Keratinocyte (primary cell): ENCODE measurements around the gene NPAP1. TPM values are rescaled to one million over a fixed set of nuclear protein-coding genes. Genes with fewer than 3 reads are reported as not detected.

ENCODE experiments used
- DNase-seq: peaks from one replicate; pipeline ENCODE4 v3.0.0-alpha.2; 2011; ENCODE audit warnings: low read depth, missing footprints, low spot score
- FAIRE-seq: peaks from 2 replicates; lab custom pipeline; 2011; peaks lifted over from hg19 to GRCh38; lab: Jason Lieb, UNC
- H2AFZ ChIP-seq: 2 replicates; pipeline ENCODE4 v1.6.0; 2012; ENCODE audit warnings: low read length, control low read depth, inconsistent platforms; ENCODE audit not compliant: control insufficient read depth
- H3K27ac ChIP-seq: 2 replicates; pipeline ENCODE4 v1.5.1; 2011; ENCODE audit warnings: low read length; ENCODE audit not compliant: control insufficient read depth, insufficient read depth
- H3K27me3 ChIP-seq: 3 replicates; pipeline ENCODE4 v1.6.0; 2011; ENCODE audit warnings: low read length; ENCODE audit not compliant: control insufficient read depth, insufficient read depth; ENCODE audit errors: extremely low read depth
- H3K36me3 ChIP-seq, 2 experiments: 2 replicates in 1 of 2; 3 replicates in 1 of 2; pipeline ENCODE4 v1.5.1; 2011; ENCODE audit warnings: low read length in 2 of 2, mild to moderate bottlenecking in 1 of 2; ENCODE audit not compliant: control insufficient read depth in 2 of 2, insufficient read depth in 2 of 2; ENCODE audit errors: extremely low read depth in 1 of 2
- H3K4me1 ChIP-seq: 3 replicates; pipeline ENCODE4 v1.5.1; 2011; ENCODE audit warnings: low read length; ENCODE audit not compliant: control insufficient read depth, insufficient read depth; ENCODE audit errors: extremely low read depth
- H3K4me2 ChIP-seq: 3 replicates; pipeline ENCODE4 v1.6.0; 2011; ENCODE audit warnings: low read depth, low read length; ENCODE audit not compliant: control insufficient read depth, insufficient read depth; ENCODE audit errors: extremely low read depth
- H3K4me3 ChIP-seq, 3 experiments: fragments of 200-600 bp in 1 of 3; sonication (generic) in 1 of 3; 2 replicates in 2 of 3; 3 replicates in 1 of 3; pipeline ENCODE4 v1.5.1; 2011 to 2016; ENCODE audit warnings: low read length in 3 of 3, mild to moderate bottlenecking in 3 of 3, control low read depth in 2 of 3, inconsistent platforms in 1 of 3, low read depth in 1 of 3, mixed read lengths in 1 of 3, mixed run types in 1 of 3, moderate library complexity in 1 of 3; ENCODE audit not compliant: control insufficient read depth in 2 of 3, insufficient read depth in 2 of 3; ENCODE audit errors: extremely low read depth in 1 of 3
- H3K79me2 ChIP-seq: 2 replicates; pipeline ENCODE4 v1.6.0; 2012; ENCODE audit warnings: low read length; ENCODE audit not compliant: control insufficient read depth, insufficient read depth
- H3K9ac ChIP-seq: 3 replicates; pipeline ENCODE4 v1.6.0; 2011; ENCODE audit warnings: low read length; ENCODE audit not compliant: control insufficient read depth, insufficient read depth; ENCODE audit errors: extremely low read depth
- H3K9me1 ChIP-seq: 3 replicates; pipeline ENCODE4 v1.6.0; 2011; ENCODE audit warnings: low read length; ENCODE audit not compliant: control insufficient read depth, insufficient read depth; ENCODE audit errors: extremely low read depth
- H3K9me3 ChIP-seq: 2 replicates; pipeline ENCODE4 v1.5.1; 2012; ENCODE audit warnings: low read depth, low read length; ENCODE audit not compliant: control insufficient read depth
- H4K20me1 ChIP-seq: 3 replicates; pipeline ENCODE4 v1.6.0; 2011; ENCODE audit warnings: low read length; ENCODE audit not compliant: control insufficient read depth, insufficient read depth; ENCODE audit errors: extremely low read depth
- EZH2 ChIP-seq: IDR thresholded peaks from one replicate; pipeline ENCODE4 v1.6.1; 2012; ENCODE audit warnings: inconsistent platforms, mild to moderate bottlenecking, low read length, moderate library complexity
- dilution Hi-C: fragments of 300-500 bp; cut with MboI; formaldehyde crosslinking; loops from one replicate; pipeline ENCODE4 v1.7.0; 2020; ENCODE audit warnings: low sequenced_read_pairs; ENCODE audit not compliant: extremely low pct_ligation_motif_present
- polyA plus RNA-seq, 5 experiments: library from polyadenylated mRNA; depleted of rRNA in 3 of 5; stranded (reverse) in 3 of 5; stranded (forward) in 1 of 5; unstranded in 1 of 5; fragments of >200 nt; gene quantifications; 1 replicate in 1 of 5; 2 replicates in 3 of 5; 3 replicates in 1 of 5; pipeline versions ENCODE4 v1.2.1 to v1.2.3, GENCODE V29; 2011 to 2012; ENCODE audit warnings: missing spikeins in 2 of 5, low read depth in 1 of 5, low replicate concordance in 1 of 5
- TF ChIP-seq, protein P1 (sequence below), 3 experiments: IDR thresholded peaks in 1 of 3; conservative IDR thresholded peaks in 1 of 3; optimal IDR thresholded peaks in 1 of 3; 2 replicates in 2 of 3; 3 replicates in 1 of 3; pipeline versions ENCODE3 to v1.5.1; 2011; ENCODE audit warnings: low read length in 3 of 3, mild to moderate bottlenecking in 3 of 3, moderate library complexity in 2 of 3, control low read depth in 1 of 3, inconsistent platforms in 1 of 3; ENCODE audit not compliant: insufficient read depth in 2 of 3; ENCODE audit errors: extremely low read depth in 1 of 3

NPAP1 gene
- polyA plus RNA-seq, 1 donor (not counting 4 experiments of a cell fraction or from before 2014, with no cell fraction given) = not detected

- no peaks in the 10 kb centered on the region for H3K79me2 ChIP-seq
- no peaks in the 10 kb centered on the region for H3K9me1 ChIP-seq
- no peaks in the 10 kb centered on the region for H3K9me3 ChIP-seq
- no peak overlapping the region for H3K27ac ChIP-seq
- no peak overlapping the region for H3K4me2 ChIP-seq
- dilution Hi-C loops = no loop called here
- no peak overlapping the region for H2AFZ ChIP-seq
- H3K27me3 ChIP-seq = no peaks in the 10 kb centered on the region
- no peak for TF ChIP-seq EZH2
- TF ChIP-seq, protein P1, sequence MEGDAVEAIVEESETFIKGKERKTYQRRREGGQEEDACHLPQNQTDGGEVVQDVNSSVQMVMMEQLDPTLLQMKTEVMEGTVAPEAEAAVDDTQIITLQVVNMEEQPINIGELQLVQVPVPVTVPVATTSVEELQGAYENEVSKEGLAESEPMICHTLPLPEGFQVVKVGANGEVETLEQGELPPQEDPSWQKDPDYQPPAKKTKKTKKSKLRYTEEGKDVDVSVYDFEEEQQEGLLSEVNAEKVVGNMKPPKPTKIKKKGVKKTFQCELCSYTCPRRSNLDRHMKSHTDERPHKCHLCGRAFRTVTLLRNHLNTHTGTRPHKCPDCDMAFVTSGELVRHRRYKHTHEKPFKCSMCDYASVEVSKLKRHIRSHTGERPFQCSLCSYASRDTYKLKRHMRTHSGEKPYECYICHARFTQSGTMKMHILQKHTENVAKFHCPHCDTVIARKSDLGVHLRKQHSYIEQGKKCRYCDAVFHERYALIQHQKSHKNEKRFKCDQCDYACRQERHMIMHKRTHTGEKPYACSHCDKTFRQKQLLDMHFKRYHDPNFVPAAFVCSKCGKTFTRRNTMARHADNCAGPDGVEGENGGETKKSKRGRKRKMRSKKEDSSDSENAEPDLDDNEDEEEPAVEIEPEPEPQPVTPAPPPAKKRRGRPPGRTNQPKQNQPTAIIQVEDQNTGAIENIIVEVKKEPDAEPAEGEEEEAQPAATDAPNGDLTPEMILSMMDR (optimal IDR thresholded peaks at IDR 0.05 in 1 of 3, IDR thresholded peaks at IDR 0.05 in 1 of 3, conservative IDR thresholded peaks at IDR 0.05 in 1 of 3; ENCODE audit: extremely low read depth in 1 of 3, insufficient read depth in 2 of 3, low read length in 3 of 3) = no peak
- DNase-seq (no peak), FAIRE-seq (no peak)
- no peak overlapping the region for H3K4me3 ChIP-seq
- H3K9ac ChIP-seq = no peak overlapping the region
- no peaks in the 10 kb centered on the region for H3K36me3 ChIP-seq
- H4K20me1 ChIP-seq = no peaks in the 10 kb centered on the region
- H3K4me1 ChIP-seq = no peaks in the 10 kb centered on the region
Observed at GRCh38 chr15:24659622-24660021, 16.0 kb upstream of the NPAP1 start.

DNA sequence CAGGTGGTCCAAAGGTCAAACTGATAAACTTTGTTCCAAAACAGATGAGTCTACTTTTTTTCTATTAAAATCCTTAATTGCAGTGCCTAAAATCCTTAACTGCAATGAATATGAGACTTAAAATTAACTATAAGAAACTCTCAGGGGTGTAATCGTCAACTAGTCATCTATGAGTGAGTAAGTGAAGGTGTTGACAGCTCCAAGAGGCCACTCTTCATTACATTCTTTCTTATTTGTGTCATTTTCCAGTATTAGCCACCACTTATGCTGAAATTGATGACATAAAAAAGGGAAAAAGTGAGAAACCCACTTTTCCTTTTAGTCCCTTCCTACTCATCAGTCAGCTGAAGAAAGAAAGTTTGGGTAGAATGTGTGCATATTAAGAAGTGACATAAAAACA is 12.6 kb upstream of the NPAP1 start:
- TF ChIP-seq EZH2 = no peak
- TF ChIP-seq, protein P1 (optimal IDR thresholded peaks at IDR 0.05 in 1 of 3, IDR thresholded peaks at IDR 0.05 in 1 of 3, conservative IDR thresholded peaks at IDR 0.05 in 1 of 3; ENCODE audit: extremely low read depth in 1 of 3, insufficient read depth in 2 of 3, low read length in 3 of 3) = no peak
- Histone ChIP-seq H3K4me1 (no peaks in the 10 kb centered on the region), H3K27ac (no peak overlapping the region), H3K9me1 (no peaks in the 10 kb centered on the region), H4K20me1 (no peaks in the 10 kb centered on the region), H3K9me3 (no peaks in the 10 kb centered on the region), H2AFZ (no peak overlapping the region), H3K79me2 (no peaks in the 10 kb centered on the region), H3K9ac (no peak overlapping the region), H3K4me3 (no peak overlapping the region), H3K36me3 (no peaks in the 10 kb centered on the region), H3K4me2 (no peak overlapping the region), H3K27me3 (no peaks in the 10 kb centered on the region)
- no peak for DNase-seq
- dilution Hi-C loops = no loop called here
- no peak for FAIRE-seq
